Adrenal gland (tissue), 12 donors: ENCODE data around the gene PRKCE. TPM values are rescaled to one million over a fixed set of nuclear protein-coding genes. Genes with fewer than 3 reads are reported as not detected.

Experiments
- DNase-seq, 7 donors: peaks; one replicate each; pipeline ENCODE4 v3.0.0-alpha.2; 2019 to 2020
- H3K27ac ChIP-seq, 5 donors: fragments of 200-600 bp; sonication (generic) in 4 of 5; 1 replicate in 3 of 5; 2 replicates in 2 of 5; pipeline versions ENCODE4 v1.5.1 to v1.8.0; 2016 to 2020; ENCODE audit warnings: mild to moderate bottlenecking in 1 of 5
- H3K27me3 ChIP-seq: fragments of 200-600 bp; 2 replicates; pipeline ENCODE4 v1.8.0; 2021
- H3K36me3 ChIP-seq, 2 donors: fragments of 200-600 bp; replicated peaks in 1 of 2; 1 replicate in 1 of 2; 2 replicates in 1 of 2; pipeline versions ENCODE4 v1.5.1 to v1.8.0; 2018 to 2022
- H3K4me1 ChIP-seq, 2 donors: fragments of 200-600 bp; replicated peaks in 1 of 2; 1 replicate in 1 of 2; 2 replicates in 1 of 2; pipeline versions ENCODE4 v1.5.1 to v1.8.0; 2018 to 2021
- H3K4me3 ChIP-seq, 4 donors: fragments of 200-600 bp; sonication (generic) in 3 of 4; one replicate each; pipeline ENCODE4 v1.5.1; 2016 to 2018
- H3K9me3 ChIP-seq, 3 donors: fragments of 200-600 bp; sonication (generic) in 1 of 3; replicated peaks in 1 of 3; 1 replicate in 2 of 3; 2 replicates in 1 of 3; pipeline versions ENCODE4 v1.5.1 to v1.8.0; 2016 to 2021
- POLR2A ChIP-seq, 2 donors: fragments of 450-650 bp; IDR thresholded peaks; one replicate each; pipeline ENCODE4 v1.6.1; 2017; ENCODE audit warnings: antibody characterized with exemption in 2 of 2, mild to moderate bottlenecking in 2 of 2, moderate library complexity in 1 of 2
- WGBS, 4 donors: extraction: QIAGEN DNeasy Blood & Tissue Kit in 2 of 4; methylation state at CpG; one replicate each; pipeline versions ENCODE4 v1.1.5 to v1.1.7; 2013 to 2017; 5-methylcytosine and 5-hydroxymethylcytosine counted together
- intact Hi-C, 2 donors: fragments of 100-400 bp; cut with DNase I; formaldehyde crosslinking; loops; one replicate each; pipeline versions ENCODE4 v1.14.1 to v1.15.0; 2022 to 2023
- polyA plus RNA-seq, 3 donors: library from polyadenylated mRNA; stranded (reverse); fragments of 200-250 nt in 2 of 3; fragments of 350-450 nt in 1 of 3; fragmentation: Illumina TruSeq in 1 of 3; extraction: RNeasy Lipid Tissue Mini Kit (QIAGEN cat#74804) in 1 of 3; gene quantifications; one replicate each; pipeline ENCODE4 v1.2.3, GENCODE V29; 2013 to 2014
- total RNA-seq, 9 donors: library from RNA; depleted of rRNA in 4 of 9; stranded (reverse); fragments of >200 nt in 4 of 9; fragments of 120-200 nt in 1 of 9; fragmentation: NEBNext Ultra II Directional in 1 of 9; extraction: Animal tissue kit (Norgen Biotek cat#: 25700) in 1 of 9; gene quantifications; one replicate each; pipeline versions ENCODE4 v1.1.0 to v1.2.4, GENCODE V29; 2013 to 2023
- TF ChIP-seq, protein P1 (sequence below), 6 experiments: fragments of 450-650 bp in 4 of 6; fragments of 200-600 bp in 2 of 6; sonication (generic) in 1 of 6; IDR thresholded peaks; 1 replicate in 5 of 6; 2 replicates in 1 of 6; pipeline versions ENCODE4 v1.5.1 to v1.8.0; 2016 to 2021; ENCODE audit warnings: antibody characterized with exemption in 6 of 6, mild to moderate bottlenecking in 2 of 6, moderate library complexity in 1 of 6
- donor health status: healthy with polysubstance abuse.
- donor health status: Bipolar disorder and iron deficiency.
- donor health status: DM: yes; HTN: yes; CAD: no.
- donor health status: DM: no; HTN: no; CAD: no.
- donor health status: DM: no; HTN: no; CAD: no.
- donor health status: DM: yes; HTN: yes; CAD: no.

The PRKCE gene
- total and polyA plus RNA-seq, 12 donors, result 1.9 to 19.2 (median 8.0) TPM

DNA sequence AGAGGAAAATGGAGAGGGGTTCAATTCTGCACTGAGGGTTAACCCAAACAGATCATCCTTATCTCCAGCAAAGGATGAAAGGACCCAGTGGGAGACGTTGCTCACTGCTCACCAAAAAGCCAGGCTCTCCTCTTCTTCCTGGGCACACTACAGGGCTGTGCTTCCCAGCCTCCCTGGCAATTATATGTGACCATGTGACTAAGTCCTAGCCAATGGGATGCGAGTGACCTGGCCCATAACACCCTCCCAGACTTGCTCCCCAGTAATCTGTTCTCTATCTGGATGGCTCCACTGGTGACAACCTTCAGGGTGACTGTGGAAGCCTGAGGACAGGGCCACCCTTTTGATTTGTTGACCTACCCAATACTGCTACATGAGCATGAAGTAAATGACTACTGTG lies 10.9 kb upstream of the PRKCE start:
- TF ChIP-seq POLR2A (IDR thresholded peaks at IDR 0.05), result no peak
- TF ChIP-seq, protein P1, sequence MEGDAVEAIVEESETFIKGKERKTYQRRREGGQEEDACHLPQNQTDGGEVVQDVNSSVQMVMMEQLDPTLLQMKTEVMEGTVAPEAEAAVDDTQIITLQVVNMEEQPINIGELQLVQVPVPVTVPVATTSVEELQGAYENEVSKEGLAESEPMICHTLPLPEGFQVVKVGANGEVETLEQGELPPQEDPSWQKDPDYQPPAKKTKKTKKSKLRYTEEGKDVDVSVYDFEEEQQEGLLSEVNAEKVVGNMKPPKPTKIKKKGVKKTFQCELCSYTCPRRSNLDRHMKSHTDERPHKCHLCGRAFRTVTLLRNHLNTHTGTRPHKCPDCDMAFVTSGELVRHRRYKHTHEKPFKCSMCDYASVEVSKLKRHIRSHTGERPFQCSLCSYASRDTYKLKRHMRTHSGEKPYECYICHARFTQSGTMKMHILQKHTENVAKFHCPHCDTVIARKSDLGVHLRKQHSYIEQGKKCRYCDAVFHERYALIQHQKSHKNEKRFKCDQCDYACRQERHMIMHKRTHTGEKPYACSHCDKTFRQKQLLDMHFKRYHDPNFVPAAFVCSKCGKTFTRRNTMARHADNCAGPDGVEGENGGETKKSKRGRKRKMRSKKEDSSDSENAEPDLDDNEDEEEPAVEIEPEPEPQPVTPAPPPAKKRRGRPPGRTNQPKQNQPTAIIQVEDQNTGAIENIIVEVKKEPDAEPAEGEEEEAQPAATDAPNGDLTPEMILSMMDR (IDR thresholded peaks at IDR 0.05), result no peak
- Histone ChIP-seq H3K36me3 (no peaks in the 10 kb centered on the region), H3K4me3 (no peak overlapping the region), H3K4me1 (peaks cover 0 to 13% of the 10 kb centered on the region in 2 donors), H3K27ac (no peak overlapping the region), H3K27me3 (no peaks in the 10 kb centered on the region), H3K9me3 (no peaks in the 10 kb centered on the region)
- intact Hi-C loops, result loop anchor here in 1 of 2 donors (2.0 to 5.0 kb wide), 2 partner anchors 137 to 298 kb away; no protein-coding TSS in a partner anchor
- 70 to 86% (median 78%) methylated on average over 2 of the region's 2 CpGs for WGBS, 4 donors
- DNase-seq, result no peak

DNA sequence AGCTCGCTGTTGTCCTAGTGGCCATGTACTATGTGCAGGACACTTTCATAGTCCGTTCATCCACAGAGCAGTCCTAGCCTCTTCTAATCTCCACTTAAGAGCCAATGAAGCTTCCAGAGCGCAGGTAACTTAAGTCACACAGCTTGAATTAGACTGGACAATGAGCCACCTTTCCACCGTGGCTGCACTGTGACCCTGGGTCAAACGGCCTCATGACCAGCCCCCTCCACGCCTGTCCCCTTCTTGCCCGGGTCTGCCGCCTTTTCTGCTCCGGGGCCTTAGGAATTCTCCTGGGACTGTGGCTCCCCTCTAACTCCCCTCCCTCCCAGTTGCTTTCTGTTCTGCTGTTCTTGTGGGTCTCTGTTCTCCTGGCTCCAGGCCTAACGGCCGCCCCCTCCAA lies 8.4 kb upstream of the PRKCE start:
- WGBS, 4 donors, result 19 to 29% (median 22%) methylated on average over 11 of the region's 11 CpGs
- Histone ChIP-seq H3K9me3 (no peaks in the 10 kb centered on the region), H3K27ac (peak overlapping the region in 1 of 5 donors; percentile 43), H3K36me3 (no peaks in the 10 kb centered on the region), H3K27me3 (no peaks in the 10 kb centered on the region), H3K4me1 (peaks cover 0 to 13% of the 10 kb centered on the region in 2 donors), H3K4me3 (peak overlapping the region; percentile 51 to 71 (median 60))
- TF ChIP-seq, protein P1 (IDR thresholded peaks at IDR 0.05), result no peak
- no peak for TF ChIP-seq POLR2A (IDR thresholded peaks at IDR 0.05)
- DNase-seq, result peak in 1 of 7 donors; percentile 17
- intact Hi-C loops, result loop anchor here (2.0 to 5.0 kb wide), 2 partner anchors 134 to 138 kb away; no protein-coding TSS in a partner anchor

DNA sequence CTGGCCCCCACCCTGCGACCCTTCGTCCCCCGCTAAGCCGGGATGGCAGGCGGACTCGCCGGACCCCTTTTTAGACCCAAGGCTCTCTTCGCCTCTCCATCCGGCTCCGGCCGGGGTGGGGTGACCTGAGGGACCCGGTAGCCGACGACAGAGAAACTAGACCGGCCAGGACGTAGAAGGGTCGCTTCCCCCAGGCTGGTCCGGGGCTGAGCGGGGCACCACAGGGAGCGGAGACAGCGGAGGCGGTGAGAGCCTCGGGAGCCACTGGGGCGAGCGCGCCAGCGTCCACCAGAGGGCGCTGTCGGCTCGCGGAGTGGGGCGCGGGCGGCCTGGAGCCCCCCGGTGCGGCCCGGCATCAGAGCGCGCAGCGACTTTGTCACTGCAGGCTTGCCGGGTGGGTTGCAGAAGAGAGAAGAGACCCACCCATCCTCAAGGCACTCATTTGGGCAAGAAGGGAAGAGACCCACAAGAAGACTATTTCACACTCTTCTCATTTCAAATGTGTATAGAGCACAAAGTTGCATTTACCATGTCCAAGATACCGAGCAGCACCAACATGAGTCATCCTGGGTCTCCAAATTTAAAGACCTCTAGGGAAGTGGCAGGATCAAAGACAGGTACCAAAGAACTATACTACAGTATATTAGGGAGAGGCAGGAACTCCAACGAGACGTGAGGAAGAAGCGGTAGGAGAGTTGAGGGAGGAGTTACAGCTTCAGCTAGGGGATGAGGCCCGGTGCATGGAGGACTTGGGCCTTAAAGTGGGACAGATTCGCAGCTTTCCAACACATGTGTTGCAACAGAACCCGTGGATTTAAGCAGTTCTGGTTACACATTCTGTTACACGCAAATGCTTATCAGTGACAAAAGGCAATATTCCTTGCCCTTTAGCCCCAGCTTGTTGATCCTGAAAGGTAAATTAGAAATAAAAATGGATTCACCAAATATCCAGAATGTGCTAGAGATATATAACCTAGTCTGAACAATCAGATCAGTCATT lies 7.6 kb upstream of the PRKCE start:
- DNase-seq, result peak; percentile 48 to 77 (median 67)
- 12 to 33% (median 14%) methylated on average over 15 to 49 of the region's 49 CpGs for WGBS, 4 donors

More for the DNA sequence above, 7.6 kb upstream of the PRKCE start:
- Histone ChIP-seq H3K4me3 (peak overlapping the region; percentile 51 to 71 (median 60)), H3K4me1 (peaks cover 0 to 13% of the 10 kb centered on the region in 2 donors), H3K27ac (peak overlapping the region in 1 of 5 donors; percentile 43), H3K9me3 (no peaks in the 10 kb centered on the region), H3K36me3 (no peaks in the 10 kb centered on the region), H3K27me3 (no peaks in the 10 kb centered on the region)
- intact Hi-C loops, result loop anchor here (2.0 to 5.0 kb wide), 2 partner anchors 133 to 137 kb away; no protein-coding TSS in a partner anchor
- TF ChIP-seq POLR2A (IDR thresholded peaks at IDR 0.05), result no peak
- TF ChIP-seq, protein P1 (IDR thresholded peaks at IDR 0.05), result peak; percentile 77 to 99 (median 94)
